Neural cell (in vitro differentiated cells): Measurements from ENCODE around the gene COMMD4.

Experiments
- CTCF ChIP-seq: fragments of 450-650 bp; IDR thresholded peaks from 2 replicates; pipeline ENCODE4 v1.5.1; 2014; ENCODE audit warnings: antibody characterized with exemption, mild to moderate bottlenecking, moderate library complexity; ENCODE audit not compliant: poor library complexity, severe bottlenecking
- EP300 ChIP-seq: fragments of 450-650 bp; conservative IDR thresholded peaks from 2 replicates; pipeline ENCODE4 v1.6.1; 2014; ENCODE audit warnings: antibody characterized with exemption, mild to moderate bottlenecking, moderate library complexity; ENCODE audit not compliant: poor library complexity, severe bottlenecking
- EZH2 ChIP-seq: fragments of 200-600, 300-800 bp; shearing (Covaris generic), sonication (generic); IDR thresholded peaks from 2 replicates; pipeline ENCODE4 v1.6.1; 2014; ENCODE audit warnings: antibody characterized with exemption, low read length, borderline replicate concordance, mild to moderate bottlenecking; ENCODE audit not compliant: insufficient read depth, poor library complexity, severe bottlenecking
- TAF1 ChIP-seq: IDR thresholded peaks from 2 replicates; pipeline ENCODE4 v1.6.1; 2012; ENCODE audit warnings: low read depth

- TF ChIP-seq TAF1 (no peak), EP300 (no peak), CTCF (no peak), EZH2 (no peak)
Measured at GRCh38 chr15:75338661-75339240, 2.9 kb downstream of the COMMD4 start.
